H9 (cell line): ENCODE measurements around the gene ZBTB9. TPM values are rescaled to one million over a fixed set of nuclear protein-coding genes. Genes with fewer than 3 reads are reported as not detected.

ENCODE experiments used
- DNase-seq: peaks from one replicate; pipeline ENCODE4 v3.0.0-alpha.2; 2017
- H2AFZ ChIP-seq: one replicate; pipeline ENCODE4 v1.6.1; 2013; ENCODE audit warnings: mild to moderate bottlenecking, low read length, control low read depth, moderate library complexity
- H2AK5ac ChIP-seq: 2 replicates; pipeline ENCODE4 v1.6.1; 2013; ENCODE audit warnings: low read length, control low read depth, mixed read lengths; ENCODE audit not compliant: insufficient read length
- H2BK120ac ChIP-seq: one replicate; pipeline ENCODE4 v1.6.1; 2013; ENCODE audit warnings: low read depth, mild to moderate bottlenecking, low read length, control low read depth, inconsistent platforms; ENCODE audit not compliant: poor library complexity, severe bottlenecking
- H2BK12ac ChIP-seq: 2 replicates; pipeline ENCODE4 v1.6.1; 2013; ENCODE audit warnings: low read length, control low read depth, mixed read lengths, low read depth; ENCODE audit not compliant: insufficient read length
- H2BK15ac ChIP-seq: 2 replicates; pipeline ENCODE4 v1.6.1; 2013; ENCODE audit warnings: low read depth, low read length, control low read depth
- H2BK20ac ChIP-seq: one replicate; pipeline ENCODE4 v1.6.1; 2013; ENCODE audit warnings: low read depth, mild to moderate bottlenecking, low read length, control low read depth, inconsistent platforms; ENCODE audit not compliant: poor library complexity, severe bottlenecking
- H2BK5ac ChIP-seq: 2 replicates; pipeline ENCODE4 v1.6.1; 2013; ENCODE audit warnings: low read length, control low read depth, mixed read lengths; ENCODE audit not compliant: insufficient read length
- H3K14ac ChIP-seq: 2 replicates; pipeline ENCODE4 v1.6.1; 2013; ENCODE audit warnings: low read length, control low read depth; ENCODE audit not compliant: insufficient read depth
- H3K18ac ChIP-seq: 2 replicates; pipeline ENCODE4 v1.6.1; 2013; ENCODE audit warnings: low read depth, mild to moderate bottlenecking, mixed read lengths, low read length, control low read depth; ENCODE audit not compliant: insufficient read length
- H3K23ac ChIP-seq: 2 replicates; pipeline ENCODE4 v1.6.1; 2013; ENCODE audit warnings: low read length, control low read depth, mixed read lengths, low read depth; ENCODE audit not compliant: insufficient read length
- H3K23me2 ChIP-seq: 2 replicates; pipeline ENCODE4 v1.6.1; 2013; ENCODE audit warnings: low read depth, mild to moderate bottlenecking, mixed read lengths, low read length, control low read depth; ENCODE audit not compliant: insufficient read length, poor library complexity, severe bottlenecking
- H3K27ac ChIP-seq: 2 replicates; pipeline ENCODE4 v1.5.1; 2013; ENCODE audit warnings: low read length, control low read depth, mixed read lengths, low read depth; ENCODE audit not compliant: insufficient read length
- H3K27me3 ChIP-seq: 2 replicates; pipeline ENCODE4 v1.6.1; 2013; ENCODE audit warnings: low read length, control low read depth, inconsistent platforms; ENCODE audit not compliant: insufficient read depth
- H3K4ac ChIP-seq: 2 replicates; pipeline ENCODE4 v1.6.1; 2013; ENCODE audit warnings: low read depth, mild to moderate bottlenecking, control low read depth, inconsistent platforms, low read length, moderate library complexity
- H3K4me1 ChIP-seq: 2 replicates; pipeline ENCODE4 v1.6.1; 2013; ENCODE audit warnings: low read length, control low read depth, inconsistent platforms; ENCODE audit not compliant: insufficient read depth
- H3K4me2 ChIP-seq: 2 replicates; pipeline ENCODE4 v1.6.1; 2013; ENCODE audit warnings: low read length, control low read depth, mixed read lengths; ENCODE audit not compliant: insufficient read length, insufficient read depth
- H3K56ac ChIP-seq: 2 replicates; pipeline ENCODE4 v1.6.1; 2013; ENCODE audit warnings: low read depth, mild to moderate bottlenecking, mixed read lengths, low read length, control low read depth; ENCODE audit not compliant: insufficient read length
- H3K79me1 ChIP-seq: 2 replicates; pipeline ENCODE4 v1.6.1; 2013; ENCODE audit warnings: low read depth, mild to moderate bottlenecking, moderate library complexity, low read length, control low read depth, inconsistent platforms; ENCODE audit not compliant: insufficient read depth, poor library complexity, severe bottlenecking
- H3K79me2 ChIP-seq: 2 replicates; pipeline ENCODE4 v1.6.1; 2013; ENCODE audit warnings: low read length, control low read depth, inconsistent platforms; ENCODE audit not compliant: insufficient read depth
- H3K9ac ChIP-seq: 2 replicates; pipeline ENCODE4 v1.6.1; 2013; ENCODE audit warnings: low read length, control low read depth, mixed read lengths; ENCODE audit not compliant: insufficient read length; ENCODE audit errors: extremely low read depth
- H3K9me3 ChIP-seq: one replicate; pipeline ENCODE4 v1.6.1; 2013; ENCODE audit warnings: low read depth, low read length, inconsistent platforms; ENCODE audit not compliant: control insufficient read depth
- H3T11ph ChIP-seq: one replicate; pipeline ENCODE4 v1.6.1; 2013; ENCODE audit warnings: mild to moderate bottlenecking, low read length, control low read depth, inconsistent platforms
- H4K20me1 ChIP-seq: one replicate; pipeline ENCODE4 v1.6.1; 2013; ENCODE audit not compliant: control insufficient read depth, insufficient read length, insufficient read depth
- H4K5ac ChIP-seq: 2 replicates; pipeline ENCODE4 v1.6.1; 2013; ENCODE audit warnings: low read depth, mild to moderate bottlenecking, mixed read lengths, low read length, control low read depth; ENCODE audit not compliant: insufficient read length
- H4K8ac ChIP-seq: replicated peaks from 2 replicates; pipeline ENCODE4 v1.6.1; 2013; ENCODE audit warnings: low read length, control low read depth, mixed read lengths, low read depth; ENCODE audit not compliant: insufficient read length
- H4K91ac ChIP-seq: 2 replicates; pipeline ENCODE4 v1.6.1; 2013; ENCODE audit warnings: low read depth, mild to moderate bottlenecking, moderate library complexity, mixed read lengths, low read length, control low read depth; ENCODE audit not compliant: insufficient read length
- H3K27ac Mint-ChIP-seq, 3 experiments: 2 replicates in 2 of 3; 3 replicates in 1 of 3; pipeline ENCODE4 v1.8.0; 2020 to 2021; ENCODE audit warnings: mixed read lengths in 3 of 3, mild to moderate bottlenecking in 1 of 3, moderate library complexity in 1 of 3
- H3K27me3 Mint-ChIP-seq: 2 replicates; pipeline ENCODE4 v1.8.0; 2021; ENCODE audit warnings: low read depth, mild to moderate bottlenecking, moderate library complexity, mixed read lengths
- H3K36me3 Mint-ChIP-seq, 3 experiments: 2 replicates in 2 of 3; 3 replicates in 1 of 3; pipeline ENCODE4 v1.8.0; 2020 to 2021; ENCODE audit warnings: low read depth in 3 of 3, mixed read lengths in 3 of 3; ENCODE audit not compliant: insufficient read depth in 1 of 3
- H3K4me1 Mint-ChIP-seq, 2 experiments: 2 replicates each; pipeline ENCODE4 v1.8.0; 2020; ENCODE audit warnings: mixed read lengths in 2 of 2
- H3K4me3 Mint-ChIP-seq, 2 experiments: 2 replicates in 1 of 2; 3 replicates in 1 of 2; pipeline ENCODE4 v1.8.0; 2020 to 2021; ENCODE audit warnings: mild to moderate bottlenecking in 2 of 2, mixed read lengths in 2 of 2, moderate library complexity in 1 of 2
- H3K9me3 Mint-ChIP-seq, 2 experiments: 2 replicates in 1 of 2; 3 replicates in 1 of 2; pipeline ENCODE4 v1.8.0; 2020; ENCODE audit warnings: mild to moderate bottlenecking in 2 of 2, mixed read lengths in 2 of 2, moderate library complexity in 1 of 2
- CTCF ChIP-seq: fragments of 200-600 bp; sonication (generic); conservative IDR thresholded peaks from 3 replicates; pipeline ENCODE4 v1.8.0; 2021; ENCODE audit warnings: antibody characterized with exemption, mild to moderate bottlenecking
- WGBS: extraction: QIAGEN DNeasy Blood & Tissue Kit; methylation state at CpG from one replicate; pipeline ENCODE4 v1.1.7; 2013; ENCODE audit warnings: missing lambda C conversion rate, low lambda C conversion rate, mixed read lengths; ENCODE audit not compliant: insufficient read length; ENCODE audit errors: extremely low coverage; 5-methylcytosine and 5-hydroxymethylcytosine counted together
- total RNA-seq: library from RNA; stranded (reverse); gene quantifications from 2 replicates; pipeline ENCODE4 v1.2.1, GENCODE V29; 2021

ZBTB9 gene
- total RNA-seq, 1 experiment from 2014 or later: 53.1 TPM

- Histone ChIP-seq H3K27me3 (no peaks in the 10 kb centered on the region; the same call in 1 of the 2 replicates), H3K4me1 (no peaks in the 10 kb centered on the region), H2AFZ (no peak overlapping the region), H3K4me2 (no peak overlapping the region), H2AK5ac (no peak overlapping the region), H4K8ac (no peak overlapping the region), H4K5ac (no peak overlapping the region), H3K79me1 (no peaks in the 10 kb centered on the region), H2BK15ac (no peak overlapping the region), H3K27ac (no peak overlapping the region), H3K9me3 (no peaks in the 10 kb centered on the region), H3K23me2 (peaks cover 9% of the 10 kb centered on the region), H4K20me1 (no peaks in the 10 kb centered on the region), H2BK12ac (no peak overlapping the region), H2BK120ac (no peak overlapping the region), H3T11ph (no peak overlapping the region), H3K9ac (no peak overlapping the region), H4K91ac (no peak overlapping the region), H2BK20ac (no peak overlapping the region), H2BK5ac (no peak overlapping the region), H3K23ac (no peak overlapping the region), H3K18ac (no peak overlapping the region), H3K4ac (no peak overlapping the region), H3K56ac (no peak overlapping the region), H3K14ac (no peak overlapping the region), H3K79me2 (no peaks in the 10 kb centered on the region)
- Mint-ChIP-seq H3K4me1 (peaks cover 10 to 13% of the 10 kb centered on the region in 2 experiments), H3K27ac (no peak overlapping the region), H3K9me3 (no peaks in the 10 kb centered on the region), H3K4me3 (no peak overlapping the region), H3K27me3 (peaks cover 9% of the 10 kb centered on the region; the same call in 1 of the 2 replicates), H3K36me3 (peaks cover 9 to 32% (median 31%) of the 10 kb centered on the region in 3 experiments)
- no peak for TF ChIP-seq CTCF
- no CpG with 5 or more reads among the region's 3 CpGs for WGBS
- DNase-seq: no peak
Observed at GRCh38 chr6:33458676-33459075, 4.3 kb downstream of the ZBTB9 start.
